Measurements from ENCODE around the gene FANCM.

GRCh38 chr14:45091710-45092109, 44.0 kb upstream of the FANCM start:
- TF ChIP-seq, protein P1, sequence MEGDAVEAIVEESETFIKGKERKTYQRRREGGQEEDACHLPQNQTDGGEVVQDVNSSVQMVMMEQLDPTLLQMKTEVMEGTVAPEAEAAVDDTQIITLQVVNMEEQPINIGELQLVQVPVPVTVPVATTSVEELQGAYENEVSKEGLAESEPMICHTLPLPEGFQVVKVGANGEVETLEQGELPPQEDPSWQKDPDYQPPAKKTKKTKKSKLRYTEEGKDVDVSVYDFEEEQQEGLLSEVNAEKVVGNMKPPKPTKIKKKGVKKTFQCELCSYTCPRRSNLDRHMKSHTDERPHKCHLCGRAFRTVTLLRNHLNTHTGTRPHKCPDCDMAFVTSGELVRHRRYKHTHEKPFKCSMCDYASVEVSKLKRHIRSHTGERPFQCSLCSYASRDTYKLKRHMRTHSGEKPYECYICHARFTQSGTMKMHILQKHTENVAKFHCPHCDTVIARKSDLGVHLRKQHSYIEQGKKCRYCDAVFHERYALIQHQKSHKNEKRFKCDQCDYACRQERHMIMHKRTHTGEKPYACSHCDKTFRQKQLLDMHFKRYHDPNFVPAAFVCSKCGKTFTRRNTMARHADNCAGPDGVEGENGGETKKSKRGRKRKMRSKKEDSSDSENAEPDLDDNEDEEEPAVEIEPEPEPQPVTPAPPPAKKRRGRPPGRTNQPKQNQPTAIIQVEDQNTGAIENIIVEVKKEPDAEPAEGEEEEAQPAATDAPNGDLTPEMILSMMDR (IDR thresholded peaks at IDR 0.05) = no peak
- TF ChIP-seq POLR2A (IDR thresholded peaks at IDR 0.05) (no peak), POLR2AphosphoS5 (IDR thresholded peaks at IDR 0.05) (no peak)
